ENCODE results near the gene NFKB2.

NFKB2 gene

DNA sequence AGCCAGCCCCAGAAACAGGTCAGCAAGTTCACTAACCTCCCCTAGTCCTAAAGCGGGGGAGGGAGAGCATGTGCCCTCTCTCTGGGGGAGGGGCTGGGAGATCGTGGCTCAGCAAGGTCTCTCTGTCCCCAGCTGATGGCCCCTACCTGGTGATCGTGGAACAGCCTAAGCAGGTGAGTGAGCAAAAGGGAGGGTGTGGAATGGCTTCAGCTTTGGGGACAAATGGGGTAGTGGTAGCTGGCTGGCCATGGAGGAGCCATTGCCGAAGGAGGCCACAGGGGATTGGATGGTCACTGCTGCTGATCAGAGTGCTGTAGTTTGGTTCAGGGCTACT is 779 bp downstream of the NFKB2 start:
- no peak for DNase-seq

- DNase-seq, result no peak
Measured at GRCh38 chr10:102396730-102397151, 1.2 kb downstream of the NFKB2 start.

DNA sequence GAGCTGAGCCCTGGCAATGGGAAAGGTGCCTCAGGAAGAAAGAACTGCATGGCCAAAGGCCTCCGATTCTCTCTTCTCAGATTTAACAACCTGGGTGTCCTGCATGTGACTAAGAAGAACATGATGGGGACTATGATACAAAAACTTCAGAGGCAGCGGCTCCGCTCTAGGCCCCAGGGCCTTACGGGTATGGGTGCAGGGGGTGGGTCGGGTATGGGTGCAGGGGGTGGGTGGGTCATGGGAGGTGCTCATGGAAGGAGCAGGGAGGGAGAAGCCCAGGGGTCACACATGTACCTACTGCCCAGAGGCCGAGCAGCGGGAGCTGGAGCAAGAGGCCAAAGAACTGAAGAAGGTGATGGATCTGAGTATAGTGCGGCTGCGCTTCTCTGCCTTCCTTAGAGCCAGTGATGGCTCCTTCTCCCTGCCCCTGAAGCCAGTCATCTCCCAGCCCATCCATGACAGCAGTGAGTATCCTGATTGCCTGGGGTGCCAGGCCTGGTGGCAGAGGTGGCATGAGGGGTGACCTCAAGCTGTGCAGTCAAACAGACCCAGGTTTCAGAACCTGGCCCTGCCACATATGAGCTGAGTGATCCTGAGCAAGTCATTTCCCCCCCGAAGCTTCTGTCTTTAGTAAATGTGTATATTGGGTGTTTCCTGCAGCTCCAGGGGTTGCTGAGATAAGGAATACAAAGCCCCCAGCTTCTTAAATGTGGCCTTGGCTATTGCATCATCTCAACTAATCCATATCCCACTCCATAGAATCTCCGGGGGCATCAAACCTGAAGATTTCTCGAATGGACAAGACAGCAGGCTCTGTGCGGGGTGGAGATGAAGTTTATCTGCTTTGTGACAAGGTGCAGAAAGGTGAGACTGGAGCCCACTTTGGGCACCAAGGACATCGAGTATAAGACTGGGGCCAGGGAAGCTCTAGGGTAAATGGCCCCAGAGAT is 2.0 kb downstream of the NFKB2 start:
- DNase-seq, result no peak

GRCh38 chr10:102398172-102399020 is 2.9 kb downstream of the NFKB2 start:
- DNase-seq, result no peak

DNA sequence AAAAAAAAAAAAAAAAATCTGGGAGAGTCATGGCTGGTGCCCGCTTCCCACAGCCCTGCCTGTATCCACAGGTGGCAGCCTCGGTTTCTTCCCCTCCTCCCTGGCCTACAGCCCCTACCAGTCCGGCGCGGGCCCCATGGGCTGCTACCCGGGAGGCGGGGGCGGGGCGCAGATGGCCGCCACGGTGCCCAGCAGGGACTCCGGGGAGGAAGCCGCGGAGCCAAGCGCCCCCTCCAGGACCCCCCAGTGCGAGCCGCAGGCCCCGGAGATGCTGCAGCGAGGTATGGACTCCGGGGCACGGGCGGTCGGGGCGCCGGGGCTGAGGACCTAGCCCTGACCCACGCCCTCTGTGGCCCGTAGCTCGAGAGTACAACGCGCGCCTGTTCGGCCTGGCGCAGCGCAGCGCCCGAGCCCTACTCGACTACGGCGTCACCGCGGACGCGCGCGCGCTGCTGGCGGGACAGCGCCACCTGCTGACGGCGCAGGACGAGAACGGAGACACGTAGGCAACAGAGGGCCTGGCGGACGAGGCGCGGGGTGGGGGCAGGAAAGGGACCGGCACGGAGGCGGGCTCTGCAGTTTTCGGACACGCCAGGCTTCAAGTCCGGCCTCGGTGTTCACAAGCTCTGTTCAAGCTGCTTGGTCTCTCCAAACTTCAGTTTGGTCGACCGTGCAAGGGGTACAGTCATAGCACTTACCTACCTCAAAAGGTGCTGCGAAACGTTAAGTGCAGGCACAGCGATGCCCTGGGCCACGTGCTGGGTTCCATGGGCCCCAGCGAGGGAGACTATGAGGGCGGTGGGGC is 3.9 kb downstream of the NFKB2 start:
- DNase-seq, result no peak

GRCh38 chr10:102400076-102400475 is 4.6 kb downstream of the NFKB2 start:
- no peak for DNase-seq

GRCh38 chr10:102400598-102401341 is 5.3 kb downstream of the NFKB2 start:
- no peak for DNase-seq

DNA sequence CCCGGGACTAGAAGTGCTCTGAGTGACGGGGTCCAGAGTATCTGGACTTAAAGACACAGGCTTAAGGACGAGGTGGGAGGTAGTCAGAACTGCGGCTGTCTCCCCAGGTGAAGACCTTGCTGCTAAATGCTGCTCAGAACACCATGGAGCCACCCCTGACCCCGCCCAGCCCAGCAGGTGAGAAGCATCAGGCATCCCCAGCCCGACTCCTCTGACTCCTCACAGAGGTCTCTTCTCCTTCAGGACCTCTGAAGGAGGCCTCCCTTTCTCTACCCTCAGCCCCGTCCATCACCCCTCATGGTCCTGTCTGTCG is 5.8 kb downstream of the NFKB2 start:
- DNase-seq, result no peak

- no peak for DNase-seq
Measured at GRCh38 chr10:102401735-102402511, 6.4 kb downstream of the NFKB2 start.

DNA sequence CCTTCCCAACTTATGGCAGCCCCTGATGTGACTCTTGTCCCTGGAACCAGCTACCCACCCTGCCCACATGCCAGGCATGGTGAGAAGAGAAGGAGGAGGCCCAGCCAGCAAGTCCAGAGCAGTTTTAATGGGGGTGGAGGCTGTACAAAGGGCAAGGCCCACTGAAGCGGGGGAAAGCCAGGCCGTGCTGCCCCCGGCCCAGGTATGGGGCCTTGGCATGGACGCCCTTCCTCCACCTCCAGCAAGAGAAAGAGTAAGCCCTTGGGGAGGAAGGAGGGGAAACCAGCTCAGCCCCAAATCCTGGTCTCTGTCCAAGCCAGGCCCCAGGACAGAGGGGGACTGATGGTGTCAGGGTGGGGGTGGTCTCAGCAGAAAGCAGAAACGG is 7.0 kb downstream of the NFKB2 start:
- no peak for DNase-seq

- DNase-seq, result no peak
Measured at GRCh38 chr10:102403115-102403514, 7.6 kb downstream of the NFKB2 start.

GRCh38 chr10:102404361-102405107 is 9.0 kb downstream of the NFKB2 start:
- DNase-seq, result no peak

DNA sequence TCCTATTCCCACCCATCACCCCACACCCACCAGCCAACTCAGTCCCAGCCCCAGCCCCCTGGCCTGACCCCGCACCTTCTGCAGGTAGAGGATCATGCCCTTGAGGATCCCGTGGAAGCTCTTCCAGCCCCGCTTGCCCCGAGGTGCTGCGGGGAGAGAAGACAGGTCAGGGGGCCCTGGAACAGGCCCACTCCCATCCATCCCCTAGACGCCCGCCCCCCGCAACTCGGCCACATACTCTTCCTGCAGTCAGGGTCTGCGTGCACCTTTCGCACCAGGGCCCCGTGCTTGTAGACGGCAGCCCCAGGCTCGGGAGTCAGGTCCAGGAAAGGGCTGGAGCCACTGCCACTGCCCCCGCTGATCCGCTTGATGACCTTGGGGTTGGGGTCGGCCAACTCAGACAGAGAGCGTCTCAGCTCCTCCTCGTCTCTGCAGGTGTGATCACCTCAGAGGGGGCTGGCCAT is 9.6 kb downstream of the NFKB2 start:
- DNase-seq, result no peak

- no peak for DNase-seq
Measured at GRCh38 chr10:102405632-102406031, 10.1 kb downstream of the NFKB2 start.

DNA sequence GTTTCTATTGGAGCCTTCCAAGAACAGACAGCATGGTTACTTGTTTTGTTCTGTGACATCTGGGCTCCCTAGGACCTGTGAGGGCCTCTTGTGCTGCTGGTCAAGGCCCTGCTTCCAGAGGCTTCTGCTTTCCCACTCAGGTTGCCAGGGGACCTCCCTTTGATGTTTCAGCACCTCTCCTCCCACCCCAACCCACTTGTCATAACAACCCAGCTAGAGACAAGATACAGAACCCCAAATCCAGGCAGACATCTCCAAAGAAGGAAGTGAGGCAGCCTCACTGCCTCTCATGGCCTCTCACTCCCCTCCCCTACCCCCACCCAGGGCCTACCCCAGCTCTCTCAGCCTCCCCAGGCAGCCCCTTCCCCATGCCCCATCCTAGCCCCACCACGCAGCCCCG is 11.3 kb downstream of the NFKB2 start:
- no peak for DNase-seq

- DNase-seq, result no peak
Measured at GRCh38 chr10:102407425-102408130, 12.1 kb downstream of the NFKB2 start.

DNA sequence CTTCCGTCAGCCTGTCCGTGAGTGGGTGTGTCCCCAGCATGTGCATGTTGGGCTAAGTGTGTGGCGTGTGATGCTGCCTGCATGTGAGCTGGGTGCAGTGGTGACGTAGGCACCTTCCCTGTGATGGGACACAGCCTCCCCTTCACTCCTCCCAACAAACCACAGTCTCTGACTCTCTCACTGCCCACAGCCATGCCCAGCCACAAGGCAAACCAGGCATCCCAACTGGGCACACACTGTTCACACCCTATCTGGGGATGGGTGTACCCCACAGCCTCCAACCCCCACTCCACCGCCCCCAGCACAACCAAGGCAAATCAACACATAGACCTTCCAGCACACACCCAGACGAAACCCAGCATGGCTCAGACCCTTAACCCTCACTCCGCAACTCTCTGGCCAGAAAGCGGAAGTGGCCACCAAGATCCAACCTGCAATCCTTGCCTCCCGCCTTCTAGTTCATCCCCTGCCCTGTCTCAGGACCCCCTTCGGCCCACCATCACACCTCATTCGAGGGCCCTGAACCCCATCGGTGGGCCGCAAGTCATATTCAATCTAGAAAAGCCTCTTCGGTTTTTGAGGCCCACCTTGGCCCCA is 12.7 kb downstream of the NFKB2 start:
- no peak for DNase-seq

- no peak for DNase-seq
Measured at GRCh38 chr10:102408728-102409603, 13.5 kb downstream of the NFKB2 start.

Data from NCI-H2029 treated with DMSO at 0.1 percent for 48 hours (cell line).